ENCODE results near the gene KANTR.

- TF ChIP-seq, protein P1, sequence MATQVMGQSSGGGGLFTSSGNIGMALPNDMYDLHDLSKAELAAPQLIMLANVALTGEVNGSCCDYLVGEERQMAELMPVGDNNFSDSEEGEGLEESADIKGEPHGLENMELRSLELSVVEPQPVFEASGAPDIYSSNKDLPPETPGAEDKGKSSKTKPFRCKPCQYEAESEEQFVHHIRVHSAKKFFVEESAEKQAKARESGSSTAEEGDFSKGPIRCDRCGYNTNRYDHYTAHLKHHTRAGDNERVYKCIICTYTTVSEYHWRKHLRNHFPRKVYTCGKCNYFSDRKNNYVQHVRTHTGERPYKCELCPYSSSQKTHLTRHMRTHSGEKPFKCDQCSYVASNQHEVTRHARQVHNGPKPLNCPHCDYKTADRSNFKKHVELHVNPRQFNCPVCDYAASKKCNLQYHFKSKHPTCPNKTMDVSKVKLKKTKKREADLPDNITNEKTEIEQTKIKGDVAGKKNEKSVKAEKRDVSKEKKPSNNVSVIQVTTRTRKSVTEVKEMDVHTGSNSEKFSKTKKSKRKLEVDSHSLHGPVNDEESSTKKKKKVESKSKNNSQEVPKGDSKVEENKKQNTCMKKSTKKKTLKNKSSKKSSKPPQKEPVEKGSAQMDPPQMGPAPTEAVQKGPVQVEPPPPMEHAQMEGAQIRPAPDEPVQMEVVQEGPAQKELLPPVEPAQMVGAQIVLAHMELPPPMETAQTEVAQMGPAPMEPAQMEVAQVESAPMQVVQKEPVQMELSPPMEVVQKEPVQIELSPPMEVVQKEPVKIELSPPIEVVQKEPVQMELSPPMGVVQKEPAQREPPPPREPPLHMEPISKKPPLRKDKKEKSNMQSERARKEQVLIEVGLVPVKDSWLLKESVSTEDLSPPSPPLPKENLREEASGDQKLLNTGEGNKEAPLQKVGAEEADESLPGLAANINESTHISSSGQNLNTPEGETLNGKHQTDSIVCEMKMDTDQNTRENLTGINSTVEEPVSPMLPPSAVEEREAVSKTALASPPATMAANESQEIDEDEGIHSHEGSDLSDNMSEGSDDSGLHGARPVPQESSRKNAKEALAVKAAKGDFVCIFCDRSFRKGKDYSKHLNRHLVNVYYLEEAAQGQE (IDR thresholded peaks at IDR 0.05; ENCODE audit: insufficient read depth in 1 of 2, low read depth in 2 of 2, low read length in 1 of 2) = no peak
- TF ChIP-seq TCF7L2 (IDR thresholded peaks at IDR 0.05; ENCODE audit: low read depth, low read length) = no peak
Measured at GRCh38 chrX:53085661-53086229, 8.2 kb upstream of the KANTR start.
